NCI-H1092 treated with DMSO at 0.1 percent for 48 hours (cell line): ENCODE measurements around the gene ATP2B3.

Experiments used
- DNase-seq: peaks from one replicate; lab custom pipeline; 2025; lab: John Stamatoyannopoulos, UW

ATP2B3 gene

GRCh38 chrX:153614818-153615217, 97.4 kb downstream of the ATP2B3 start:
- no peak for DNase-seq

- no peak for DNase-seq
Observed at GRCh38 chrX:153620576-153620975, 103.1 kb downstream of the ATP2B3 start.

GRCh38 chrX:153621949-153622598, 104.6 kb downstream of the ATP2B3 start:
- DNase-seq, result no peak

- no peak for DNase-seq
Observed at GRCh38 chrX:153622661-153623309, 105.3 kb downstream of the ATP2B3 start.

- no peak for DNase-seq
Observed at GRCh38 chrX:153623310-153624029, 106.0 kb downstream of the ATP2B3 start.

GRCh38 chrX:153624196-153625091, 107.0 kb downstream of the ATP2B3 start:
- no peak for DNase-seq

GRCh38 chrX:153625271-153626024, 108.0 kb downstream of the ATP2B3 start:
- DNase-seq, result no peak

- no peak for DNase-seq
Observed at GRCh38 chrX:153626025-153626633, 108.7 kb downstream of the ATP2B3 start.

- no peak for DNase-seq
Observed at GRCh38 chrX:153626863-153627674, 109.6 kb downstream of the ATP2B3 start.

GRCh38 chrX:153627675-153628111, 110.3 kb downstream of the ATP2B3 start:
- no peak for DNase-seq

GRCh38 chrX:153628129-153628528, 110.7 kb downstream of the ATP2B3 start:
- DNase-seq, result no peak

- DNase-seq, result no peak
Observed at GRCh38 chrX:153628665-153629064, 111.2 kb downstream of the ATP2B3 start.

- DNase-seq, result no peak
Observed at GRCh38 chrX:153631346-153631745, 113.9 kb downstream of the ATP2B3 start.

GRCh38 chrX:153631907-153632594, 114.6 kb downstream of the ATP2B3 start:
- no peak for DNase-seq
